ENCODE results near the gene ING1. TPM values are rescaled to one million over a fixed set of nuclear protein-coding genes. Genes with fewer than 3 reads are reported as not detected.

ING1 gene
- total RNA-seq, 1 experiment from 2014 or later: 17.9 TPM

GRCh38 chr13:110705826-110706569 is 7.5 kb upstream of the ING1 start, which contains the start of gene CARS2:
Gene CARS2 (minus strand): TSS chr13:110706116. CDS start chr13:110706093, 23 bp downstream.
- peak; percentile 94 for DNase-seq
- Histone ChIP-seq H3F3A (ENCODE audit: low read length, unreplicated experiment) (no peaks in the 10 kb centered on the region), H3K27me3 (ENCODE audit: low read length) (no peaks in the 10 kb centered on the region), H3K27ac (ENCODE audit: low read length) (peak within 1 kb of the TSS; percentile 58), H3K4me1 (ENCODE audit: insufficient read depth, low read length) (peaks cover 22% of the 10 kb centered on the region), H3K9ac (ENCODE audit: low read length) (peak within 1 kb of the TSS; percentile 94), H3K4me2 (ENCODE audit: low read length) (peak within 1 kb of the TSS; percentile 88), H3K36me3 (ENCODE audit: low read depth, low read length) (peaks cover 9% of the 10 kb centered on the region), H3K9me3 (ENCODE audit: low read length) (no peaks in the 10 kb centered on the region), H3K9me2 (replicated peaks; ENCODE audit: low read length) (no peaks in the 10 kb centered on the region), H4K20me1 (ENCODE audit: low read length) (no peaks in the 10 kb centered on the region), H3K4me3 (ENCODE audit: low read length) (peak within 1 kb of the TSS; percentile 80), H3K79me2 (ENCODE audit: low read length) (peaks cover 47% of the 10 kb centered on the region), H2AFZ (ENCODE audit: low read length) (peak within 1 kb of the TSS; percentile 71)
- ChIA-PET POLR2A (ENCODE audit: unreplicated experiment) (interaction anchor here (0.6 kb wide), 2 partner anchors 9 to 50 kb away, joined by 4 to 14 read pairs; no protein-coding TSS in a partner anchor), CTCF (no interaction called here)
- peak; percentile 96 for ATAC-seq
- TF ChIP-seq, protein P1, sequence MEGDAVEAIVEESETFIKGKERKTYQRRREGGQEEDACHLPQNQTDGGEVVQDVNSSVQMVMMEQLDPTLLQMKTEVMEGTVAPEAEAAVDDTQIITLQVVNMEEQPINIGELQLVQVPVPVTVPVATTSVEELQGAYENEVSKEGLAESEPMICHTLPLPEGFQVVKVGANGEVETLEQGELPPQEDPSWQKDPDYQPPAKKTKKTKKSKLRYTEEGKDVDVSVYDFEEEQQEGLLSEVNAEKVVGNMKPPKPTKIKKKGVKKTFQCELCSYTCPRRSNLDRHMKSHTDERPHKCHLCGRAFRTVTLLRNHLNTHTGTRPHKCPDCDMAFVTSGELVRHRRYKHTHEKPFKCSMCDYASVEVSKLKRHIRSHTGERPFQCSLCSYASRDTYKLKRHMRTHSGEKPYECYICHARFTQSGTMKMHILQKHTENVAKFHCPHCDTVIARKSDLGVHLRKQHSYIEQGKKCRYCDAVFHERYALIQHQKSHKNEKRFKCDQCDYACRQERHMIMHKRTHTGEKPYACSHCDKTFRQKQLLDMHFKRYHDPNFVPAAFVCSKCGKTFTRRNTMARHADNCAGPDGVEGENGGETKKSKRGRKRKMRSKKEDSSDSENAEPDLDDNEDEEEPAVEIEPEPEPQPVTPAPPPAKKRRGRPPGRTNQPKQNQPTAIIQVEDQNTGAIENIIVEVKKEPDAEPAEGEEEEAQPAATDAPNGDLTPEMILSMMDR (conservative IDR thresholded peaks at IDR 0.05; ENCODE audit: low read depth, low read length): no peak
- TF ChIP-seq EZH2phosphoT487 (IDR thresholded peaks at IDR 0.05; ENCODE audit: borderline replicate concordance, low read length): no peak
- TF ChIP-seq EZH2 (IDR thresholded peaks at IDR 0.05; ENCODE audit: low read length, unreplicated experiment): no peak
- intact Hi-C loops (cut with micrococcal nuclease): no loop called here
- BruUV-seq (replicated peaks): no TSS peak

DNA sequence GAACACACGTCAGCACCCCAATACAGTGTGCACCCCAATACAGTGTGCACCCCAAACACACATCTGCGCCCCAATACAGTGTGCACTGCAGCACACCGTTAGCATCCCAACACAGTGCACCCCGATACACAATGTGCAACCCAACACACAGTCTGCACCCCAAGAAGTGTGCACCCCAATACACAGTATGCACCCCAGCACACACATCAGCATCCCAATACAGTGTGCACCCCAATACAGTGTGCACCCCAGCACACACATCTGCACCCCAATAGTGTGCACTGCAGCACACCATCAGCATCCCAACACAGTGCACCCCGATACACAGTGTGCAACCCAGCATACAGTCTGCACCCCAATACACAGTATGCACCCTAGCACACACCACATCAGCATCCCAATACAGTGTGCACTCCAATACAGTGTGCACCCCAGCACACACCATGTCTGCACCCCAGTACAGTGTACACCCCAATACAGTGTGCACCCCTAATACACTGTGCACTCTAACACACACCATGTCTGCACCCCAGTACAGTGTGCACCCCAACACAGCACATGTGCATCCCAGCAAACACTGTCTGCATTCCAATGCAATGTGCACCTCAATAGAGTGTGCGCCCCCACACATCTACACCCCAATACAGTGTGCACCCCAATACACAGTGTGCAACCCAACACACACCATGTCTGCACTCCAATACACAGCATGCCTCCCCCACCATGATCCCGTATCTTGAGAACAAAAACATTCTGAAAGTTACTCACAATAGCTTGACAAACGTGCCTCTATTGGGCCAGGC is 6.7 kb upstream of the ING1 start:
- Histone ChIP-seq H3K4me1 (ENCODE audit: insufficient read depth, low read length) (peaks cover 25% of the 10 kb centered on the region), H3K4me2 (ENCODE audit: low read length) (peak overlapping the region; percentile 88), H3K79me2 (ENCODE audit: low read length) (peaks cover 46% of the 10 kb centered on the region), H4K20me1 (ENCODE audit: low read length) (no peaks in the 10 kb centered on the region), H3K4me3 (ENCODE audit: low read length) (peak overlapping the region; percentile 70), H2AFZ (ENCODE audit: low read length) (peak overlapping the region; percentile 71), H3K36me3 (ENCODE audit: low read depth, low read length) (peaks cover 6% of the 10 kb centered on the region; the same call in 1 of the 2 replicates), H3K9me2 (replicated peaks; ENCODE audit: low read length) (no peaks in the 10 kb centered on the region), H3K9me3 (ENCODE audit: low read length) (no peaks in the 10 kb centered on the region), H3F3A (ENCODE audit: low read length, unreplicated experiment) (no peaks in the 10 kb centered on the region), H3K9ac (ENCODE audit: low read length) (peak overlapping the region; percentile 52), H3K27me3 (ENCODE audit: low read length) (no peaks in the 10 kb centered on the region), H3K27ac (ENCODE audit: low read length) (0 out of 2 replicates have a peak overlapping the region, but pooled peaks have one; percentile 11)
- ChIA-PET POLR2A (ENCODE audit: unreplicated experiment) (interaction anchor here (0.6 kb wide), 2 partner anchors 11 to 51 kb away, joined by 4 to 5 read pairs; no protein-coding TSS in a partner anchor), CTCF (no interaction called here)
- intact Hi-C loops (cut with micrococcal nuclease): no loop called here
- no TSS peak for BruUV-seq (replicated peaks)
- no peak for DNase-seq
- ATAC-seq: no peak
- TF ChIP-seq EZH2 (IDR thresholded peaks at IDR 0.05; ENCODE audit: low read length, unreplicated experiment): no peak
- TF ChIP-seq, protein P1 (conservative IDR thresholded peaks at IDR 0.05; ENCODE audit: low read depth, low read length): no peak
- no peak for TF ChIP-seq EZH2phosphoT487 (IDR thresholded peaks at IDR 0.05; ENCODE audit: borderline replicate concordance, low read length)
